Stimulated activated CD4-positive, alpha-beta T cell treated with anti-CD3 and anti-CD28 coated beads, TNF-alpha, amount 100 ng/mL, for 1 hour (primary cell): ENCODE measurements around the gene TRMT2A.

Experiments
- DNase-seq, 3 donors: peaks; one replicate each; pipeline ENCODE4 v3.0.0-alpha.2; 2020; ENCODE audit warnings: low read depth in 3 of 3, low spot score in 1 of 3

TRMT2A gene

GRCh38 chr22:20107951-20108756 lies 8.9 kb downstream of the TRMT2A start:
- DNase-seq: no peak

GRCh38 chr22:20107471-20107901 lies 9.5 kb downstream of the TRMT2A start:
- DNase-seq: no peak

GRCh38 chr22:20106849-20107237 lies 10.2 kb downstream of the TRMT2A start:
- no peak for DNase-seq

- no peak for DNase-seq
These were observed 10.7 kb downstream of the TRMT2A start for GRCh38 chr22:20106205-20106848.

GRCh38 chr22:20105456-20106204 lies 11.4 kb downstream of the TRMT2A start:
- no peak for DNase-seq

- no peak for DNase-seq
These were observed 14.7 kb downstream of the TRMT2A start for GRCh38 chr22:20102203-20102780.

- DNase-seq: no peak
These were observed 15.4 kb downstream of the TRMT2A start for GRCh38 chr22:20101638-20102037.

GRCh38 chr22:20099099-20099711 lies 17.8 kb downstream of the TRMT2A start:
- no peak for DNase-seq

GRCh38 chr22:20096574-20097420 lies 20.2 kb downstream of the TRMT2A start:
- DNase-seq: no peak

- no peak for DNase-seq
These were observed 21.5 kb downstream of the TRMT2A start for GRCh38 chr22:20095521-20095920.

- DNase-seq: no peak
These were observed 22.7 kb downstream of the TRMT2A start for GRCh38 chr22:20094197-20094807.

- no peak for DNase-seq
These were observed 23.4 kb downstream of the TRMT2A start for GRCh38 chr22:20093418-20094196.

GRCh38 chr22:20092477-20092854 lies 24.6 kb downstream of the TRMT2A start:
- DNase-seq: no peak

GRCh38 chr22:20091690-20092476 lies 25.1 kb downstream of the TRMT2A start:
- no peak for DNase-seq

GRCh38 chr22:20090730-20091240 lies 26.2 kb downstream of the TRMT2A start:
- DNase-seq: no peak

GRCh38 chr22:20089977-20090729 lies 26.9 kb downstream of the TRMT2A start:
- DNase-seq: no peak

GRCh38 chr22:20089226-20089976 lies 27.6 kb downstream of the TRMT2A start:
- no peak for DNase-seq
